Activated naive CD4-positive, alpha-beta T cell treated with anti-CD3 and anti-CD28 coated beads, Interleukin-2, amount 50 U/mL, for 24 hours (primary cell): ENCODE data around the gene YIPF7.

Experiments
- H3K27ac Mint-ChIP-seq: one replicate; pipeline ENCODE4 v1.8.0; 2021; ENCODE audit warnings: mild to moderate bottlenecking, mixed read lengths
- H3K27me3 Mint-ChIP-seq: one replicate; pipeline ENCODE4 v1.8.0; 2021; ENCODE audit warnings: mixed read lengths
- H3K36me3 Mint-ChIP-seq: one replicate; pipeline ENCODE4 v1.8.0; 2021; ENCODE audit warnings: mixed read lengths
- H3K4me1 Mint-ChIP-seq: one replicate; pipeline ENCODE4 v1.8.0; 2021; ENCODE audit warnings: mixed read lengths
- H3K4me3 Mint-ChIP-seq: one replicate; pipeline ENCODE4 v1.8.0; 2021; ENCODE audit warnings: mild to moderate bottlenecking, mixed read lengths
- H3K9me3 Mint-ChIP-seq: one replicate; pipeline ENCODE4 v1.8.0; 2021; ENCODE audit warnings: mixed read lengths

The YIPF7 gene

GRCh38 chr4:44651425-44651824, at the start of gene YIPF7:
YIPF7 (minus strand) TSS chr4:44651625; CDS start chr4:44650100, 1,525 bp downstream.
- H3K27me3 Mint-ChIP-seq, result peaks cover 2% of the 10 kb centered on the region

GRCh38 chr4:44701037-44701436, 49.6 kb upstream of the YIPF7 start:
- no peak overlapping the region for H3K4me3 Mint-ChIP-seq
- no peaks in the 10 kb centered on the region for H3K27me3 Mint-ChIP-seq
- no peaks in the 10 kb centered on the region for H3K9me3 Mint-ChIP-seq
- H3K36me3 Mint-ChIP-seq, result peaks cover 10% of the 10 kb centered on the region
- H3K4me1 Mint-ChIP-seq, result peaks cover 5% of the 10 kb centered on the region
- peak overlapping the region; percentile 25 for H3K27ac Mint-ChIP-seq

More at GRCh38 chr4:44651425-44651824, at the start of gene YIPF7:
- Mint-ChIP-seq H3K4me1 (no peaks in the 10 kb centered on the region), H3K4me3 (no peak within 1 kb of the TSS), H3K36me3 (no peaks in the 10 kb centered on the region), H3K27ac (no peak within 1 kb of the TSS), H3K9me3 (no peaks in the 10 kb centered on the region)

GRCh38 chr4:44700427-44700826, 49.0 kb upstream of the YIPF7 start:
- H3K27me3 Mint-ChIP-seq, result no peaks in the 10 kb centered on the region
- H3K36me3 Mint-ChIP-seq, result peaks cover 10% of the 10 kb centered on the region
- H3K27ac Mint-ChIP-seq, result peak overlapping the region; percentile 38
- no peaks in the 10 kb centered on the region for H3K9me3 Mint-ChIP-seq
- no peak overlapping the region for H3K4me3 Mint-ChIP-seq
- peaks cover 5% of the 10 kb centered on the region for H3K4me1 Mint-ChIP-seq

- no peaks in the 10 kb centered on the region for H3K27me3 Mint-ChIP-seq
- peaks cover 63% of the 10 kb centered on the region for H3K4me1 Mint-ChIP-seq
- H3K9me3 Mint-ChIP-seq, result no peaks in the 10 kb centered on the region
- no peak overlapping the region for H3K4me3 Mint-ChIP-seq
- peak overlapping the region; percentile 74 for H3K27ac Mint-ChIP-seq
- peaks cover 27% of the 10 kb centered on the region for H3K36me3 Mint-ChIP-seq
These were observed 33.2 kb upstream of the YIPF7 start for GRCh38 chr4:44684648-44685047.

- Mint-ChIP-seq H3K4me1 (peaks cover 44% of the 10 kb centered on the region), H3K27me3 (no peaks in the 10 kb centered on the region), H3K27ac (peak overlapping the region; percentile 98), H3K9me3 (no peaks in the 10 kb centered on the region), H3K4me3 (peak overlapping the region; percentile 99), H3K36me3 (peaks cover 8% of the 10 kb centered on the region)
These were observed 27.6 kb upstream of the YIPF7 start for GRCh38 chr4:44679060-44679459.

GRCh38 chr4:44678094-44679041, 26.9 kb upstream of the YIPF7 start, which contains the start of gene GUF1:
GUF1 (plus strand) TSS chr4:44678420; CDS start chr4:44678623, 203 bp downstream.
- Mint-ChIP-seq H3K4me1 (peaks cover 42% of the 10 kb centered on the region), H3K9me3 (no peaks in the 10 kb centered on the region), H3K4me3 (peak within 1 kb of the TSS; percentile 99), H3K36me3 (peaks cover 6% of the 10 kb centered on the region), H3K27ac (peak within 1 kb of the TSS; percentile 98), H3K27me3 (no peaks in the 10 kb centered on the region)

GRCh38 chr4:44675366-44675765, 23.9 kb upstream of the YIPF7 start:
- Mint-ChIP-seq H3K27me3 (peaks cover 2% of the 10 kb centered on the region), H3K4me1 (peaks cover 20% of the 10 kb centered on the region), H3K27ac (no peak overlapping the region), H3K4me3 (no peak overlapping the region), H3K9me3 (no peaks in the 10 kb centered on the region), H3K36me3 (peaks cover 3% of the 10 kb centered on the region)

GRCh38 chr4:44674471-44674870, 23.0 kb upstream of the YIPF7 start:
- H3K9me3 Mint-ChIP-seq, result no peaks in the 10 kb centered on the region
- no peak overlapping the region for H3K4me3 Mint-ChIP-seq
- peaks cover 13% of the 10 kb centered on the region for H3K4me1 Mint-ChIP-seq
- peaks cover 3% of the 10 kb centered on the region for H3K36me3 Mint-ChIP-seq
- peaks cover 2% of the 10 kb centered on the region for H3K27me3 Mint-ChIP-seq
- H3K27ac Mint-ChIP-seq, result no peak overlapping the region

- Mint-ChIP-seq H3K9me3 (no peaks in the 10 kb centered on the region), H3K36me3 (no peaks in the 10 kb centered on the region), H3K4me3 (no peak overlapping the region), H3K27ac (no peak overlapping the region), H3K27me3 (peaks cover 6% of the 10 kb centered on the region), H3K4me1 (no peaks in the 10 kb centered on the region)
These were observed 20.2 kb upstream of the YIPF7 start for GRCh38 chr4:44671636-44672035.

GRCh38 chr4:44670506-44671199, 19.2 kb upstream of the YIPF7 start:
- H3K27ac Mint-ChIP-seq, result no peak overlapping the region
- H3K36me3 Mint-ChIP-seq, result no peaks in the 10 kb centered on the region
- no peaks in the 10 kb centered on the region for H3K4me1 Mint-ChIP-seq
- no peak overlapping the region for H3K4me3 Mint-ChIP-seq
- peaks cover 6% of the 10 kb centered on the region for H3K27me3 Mint-ChIP-seq
- H3K9me3 Mint-ChIP-seq, result no peaks in the 10 kb centered on the region

GRCh38 chr4:44668526-44668925, 17.1 kb upstream of the YIPF7 start:
- H3K36me3 Mint-ChIP-seq, result no peaks in the 10 kb centered on the region
- no peak overlapping the region for H3K4me3 Mint-ChIP-seq
- H3K4me1 Mint-ChIP-seq, result no peaks in the 10 kb centered on the region
- H3K27ac Mint-ChIP-seq, result no peak overlapping the region
- H3K27me3 Mint-ChIP-seq, result peaks cover 6% of the 10 kb centered on the region
- no peaks in the 10 kb centered on the region for H3K9me3 Mint-ChIP-seq

GRCh38 chr4:44663539-44664263, 12.3 kb upstream of the YIPF7 start:
- Mint-ChIP-seq H3K4me1 (no peaks in the 10 kb centered on the region), H3K4me3 (no peak overlapping the region), H3K36me3 (no peaks in the 10 kb centered on the region), H3K9me3 (no peaks in the 10 kb centered on the region), H3K27ac (no peak overlapping the region), H3K27me3 (peaks cover 12% of the 10 kb centered on the region)

GRCh38 chr4:44662623-44663005, 11.2 kb upstream of the YIPF7 start:
- no peak overlapping the region for H3K4me3 Mint-ChIP-seq
- no peaks in the 10 kb centered on the region for H3K9me3 Mint-ChIP-seq
- peaks cover 11% of the 10 kb centered on the region for H3K27me3 Mint-ChIP-seq

GRCh38 chr4:44661940-44662622, 10.7 kb upstream of the YIPF7 start:
- H3K9me3 Mint-ChIP-seq, result no peaks in the 10 kb centered on the region
- no peaks in the 10 kb centered on the region for H3K36me3 Mint-ChIP-seq
- no peak overlapping the region for H3K4me3 Mint-ChIP-seq
- no peak overlapping the region for H3K27ac Mint-ChIP-seq
- H3K27me3 Mint-ChIP-seq, result peaks cover 10% of the 10 kb centered on the region
- no peaks in the 10 kb centered on the region for H3K4me1 Mint-ChIP-seq

More at GRCh38 chr4:44662623-44663005, 11.2 kb upstream of the YIPF7 start:
- no peak overlapping the region for H3K27ac Mint-ChIP-seq
- no peaks in the 10 kb centered on the region for H3K36me3 Mint-ChIP-seq
- H3K4me1 Mint-ChIP-seq, result no peaks in the 10 kb centered on the region

- Mint-ChIP-seq H3K4me3 (no peak overlapping the region), H3K4me1 (no peaks in the 10 kb centered on the region), H3K36me3 (no peaks in the 10 kb centered on the region), H3K9me3 (no peaks in the 10 kb centered on the region), H3K27ac (no peak overlapping the region), H3K27me3 (peaks cover 11% of the 10 kb centered on the region)
These were observed 9.0 kb upstream of the YIPF7 start for GRCh38 chr4:44660396-44660795.
